Measurements from ENCODE around the gene PI16. TPM values are rescaled to one million over a fixed set of nuclear protein-coding genes. Genes with fewer than 3 reads are reported as not detected.
A peak's percentile ranks its signal among the peaks of the same experiment; 100 is the strongest.
"Not testable (repeated sequence)": the region's sequence is repeated elsewhere in the genome, so short reads cannot be mapped to it uniquely, and the experiment has no call there.

PI16 gene
- total RNA-seq, 1 experiment from 2014 or later, result not detected

- ChIA-PET POLR2A (no interaction called here), CTCF (no interaction called here)
- peaks cover 5% of the 10 kb centered on the region; the same call in 1 of the 2 replicates for H3K4me1 ChIP-seq (ENCODE audit: control insufficient read depth, insufficient read depth, low read length)
- H3K36me3 ChIP-seq (ENCODE audit: control insufficient read depth, insufficient read depth, low read length), result no peaks in the 10 kb centered on the region
- H3K4me3 ChIP-seq (ENCODE audit: low read depth in 2 of 2, low read length in 2 of 2), result no peak overlapping the region
- H3K27me3 ChIP-seq (ENCODE audit: control insufficient read depth, insufficient read depth, low read length), result no peaks in the 10 kb centered on the region
- no peak overlapping the region for H3K27ac ChIP-seq (ENCODE audit: low read length)
- no peak for ATAC-seq
- TF ChIP-seq REST (IDR thresholded peaks at IDR 0.05; ENCODE audit: insufficient read depth in 1 of 2, low read depth in 2 of 2, low read length in 1 of 2) (no peak), CTCF (IDR thresholded peaks at IDR 0.05) (no peak), SIN3A (IDR thresholded peaks at IDR 0.05; ENCODE audit: borderline replicate concordance, insufficient read depth, low read depth, low read length) (no peak), TCF7L2 (IDR thresholded peaks at IDR 0.05; ENCODE audit: low read depth, low read length) (no peak), POLR2AphosphoS5 (IDR thresholded peaks at IDR 0.05; ENCODE audit: low read depth, low read length) (no peak)
- intact Hi-C loops (cut with micrococcal nuclease; ENCODE audit: unreplicated experiment) (no loop called here), in situ Hi-C loops (cut with HindIII; ENCODE audit: low pct_unique_long_range_greater_than_20kb, low sequenced_read_pairs) (no loop called here)
- BruUV-seq (replicated peaks), result no TSS peak
- no peaks in the 10 kb centered on the region for H3K9me3 ChIP-seq (ENCODE audit: control insufficient read depth, insufficient read depth, low read depth, low read length)
- DNase-seq (ENCODE audit: low read depth, low spot score), result no peak
Measured at GRCh38 chr6:36946526-36946925, 8.0 kb upstream of the PI16 start.

- TF ChIP-seq SIN3A (IDR thresholded peaks at IDR 0.05; ENCODE audit: borderline replicate concordance, insufficient read depth, low read depth, low read length), result no peak
- Histone ChIP-seq H3K4me1 (ENCODE audit: control insufficient read depth, insufficient read depth, low read length) (peaks cover 5% of the 10 kb centered on the region; the same call in 1 of the 2 replicates), H3K27me3 (ENCODE audit: control insufficient read depth, insufficient read depth, low read length) (no peaks in the 10 kb centered on the region), H3K27ac (ENCODE audit: low read length) (no peak overlapping the region), H3K4me3 (ENCODE audit: low read depth in 2 of 2, low read length in 2 of 2) (no peak overlapping the region), H3K9me3 (ENCODE audit: control insufficient read depth, insufficient read depth, low read depth, low read length) (no peaks in the 10 kb centered on the region), H3K36me3 (ENCODE audit: control insufficient read depth, insufficient read depth, low read length) (no peaks in the 10 kb centered on the region)
- DNase-seq (ENCODE audit: low read depth, low spot score), result no peak
- peak; percentile 65 for ATAC-seq
- intact Hi-C loops (cut with micrococcal nuclease; ENCODE audit: unreplicated experiment) (no loop called here), in situ Hi-C loops (cut with HindIII; ENCODE audit: low pct_unique_long_range_greater_than_20kb, low sequenced_read_pairs) (no loop called here)
- ChIA-PET POLR2A (interaction anchor here (0.6 kb wide), 2 partner anchors 36 to 234 kb away, joined by 3 read pairs; no protein-coding TSS in a partner anchor), CTCF (interaction anchor here (0.6 kb wide), 1 partner anchor 29 kb away, joined by 3 read pairs; no protein-coding TSS in a partner anchor)
- no TSS peak for BruUV-seq (replicated peaks)
Measured at GRCh38 chr6:36947570-36948351, 6.8 kb upstream of the PI16 start.

DNA sequence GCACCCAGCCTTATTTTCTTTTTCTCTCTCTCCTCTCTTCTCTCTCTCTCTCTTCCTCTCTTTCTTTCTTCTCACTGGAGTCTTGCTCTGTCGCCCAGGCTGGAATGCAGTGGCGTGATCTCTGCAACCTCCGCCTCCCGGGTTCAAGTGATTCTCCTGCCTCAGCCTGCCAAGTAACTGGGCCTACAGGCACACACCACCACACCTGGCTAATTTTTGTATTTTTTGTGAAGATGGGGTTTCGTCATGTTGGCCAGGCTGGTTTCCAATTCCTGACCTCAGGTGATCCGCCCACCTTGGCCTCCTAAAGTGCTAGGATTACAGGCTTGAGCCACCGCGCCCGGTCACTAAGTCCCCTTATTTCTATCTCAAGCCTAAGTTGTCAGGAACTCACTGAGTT is 5.5 kb upstream of the PI16 start:
- H3K4me1 ChIP-seq (ENCODE audit: control insufficient read depth, insufficient read depth, low read length); in situ Hi-C loops (cut with HindIII; ENCODE audit: low pct_unique_long_range_greater_than_20kb, low sequenced_read_pairs); intact Hi-C loops (cut with micrococcal nuclease; ENCODE audit: unreplicated experiment); H3K27ac ChIP-seq (ENCODE audit: low read length); BruUV-seq (replicated peaks); H3K4me3 ChIP-seq (ENCODE audit: low read depth in 2 of 2, low read length in 2 of 2); POLR2A ChIA-PET; DNase-seq (ENCODE audit: low read depth, low spot score); CTCF ChIA-PET; H3K36me3 ChIP-seq (ENCODE audit: control insufficient read depth, insufficient read depth, low read length); ATAC-seq; H3K27me3 ChIP-seq (ENCODE audit: control insufficient read depth, insufficient read depth, low read length); H3K9me3 ChIP-seq (ENCODE audit: control insufficient read depth, insufficient read depth, low read depth, low read length): not testable (repeated sequence)

Data from Panc1 (cell line).